Mucosa of descending colon (tissue), 3 donors: ENCODE results near the gene GPR107. TPM values are rescaled to one million over a fixed set of nuclear protein-coding genes. Genes with fewer than 3 reads are reported as not detected.
A peak's percentile ranks its signal among the peaks of the same experiment; 100 is the strongest.

ENCODE experiments used
- ATAC-seq: fragments of 200-7000 bp; cut with Tn5 transposase; one replicate; pipeline ENCODE4 v1.9.1; 2020; ENCODE audit warnings: mild to moderate bottlenecking, moderate library complexity
- DNase-seq, 3 donors: peaks; one replicate each; pipeline ENCODE4 v3.0.0-alpha.2; 2020
- H3K36me3 ChIP-seq: fragments of 200-600 bp; one replicate; pipeline ENCODE4 v1.8.0; 2021; ENCODE audit warnings: low read depth, mild to moderate bottlenecking
- H3K4me1 ChIP-seq: fragments of 200-600 bp; one replicate; pipeline ENCODE4 v1.8.0; 2021; ENCODE audit warnings: low read depth, mild to moderate bottlenecking
- H3K4me3 ChIP-seq: fragments of 200-600 bp; one replicate; pipeline ENCODE4 v1.8.0; 2021; ENCODE audit warnings: mild to moderate bottlenecking
- H3K9me3 ChIP-seq: fragments of 200-600 bp; one replicate; pipeline ENCODE4 v1.8.0; 2021; ENCODE audit warnings: mild to moderate bottlenecking
- CTCF ChIP-seq: fragments of 200-600 bp; IDR thresholded peaks from one replicate; pipeline ENCODE4 v1.8.0; 2022; ENCODE audit warnings: antibody characterized with exemption, mild to moderate bottlenecking
- intact Hi-C, 2 donors: fragments of 100-400 bp; cut with DNase I in 1 of 2; cut with micrococcal nuclease in 1 of 2; formaldehyde crosslinking; loops; one replicate each; pipeline versions ENCODE4 v1.11.0 to v1.11.1; 2022; cut with DNase I, micrococcal nuclease
- total RNA-seq, 3 donors: library from RNA; stranded (reverse); fragmentation: NEBNext Ultra II Directional in 2 of 3; extraction: Animal tissue kit (Norgen Biotek cat#: 25700) in 2 of 3; gene quantifications; one replicate each; pipeline versions ENCODE4 v1.2.1 to v1.2.4, GENCODE V29; 2021 to 2023
- donor health status: DM: no; HTN: no; CAD: no; lungs with moderate emphysema.
- donor health status: DM: no; HTN: no; CAD: no.
- donor health status: DM: no; HTN: yes; CAD: no.

The GPR107 gene
- total RNA-seq, 3 donors from 2014 or later: 39.7 to 50.1 (median 49.1) TPM

- no peaks in the 10 kb centered on the region for H3K9me3 ChIP-seq
- peak overlapping the region; percentile 94 for H3K4me3 ChIP-seq
- intact Hi-C loops: no loop called here
- H3K4me1 ChIP-seq: peaks cover 31% of the 10 kb centered on the region
- ATAC-seq (no peak), DNase-seq (no peak)
- no peak for TF ChIP-seq CTCF
- H3K36me3 ChIP-seq: no peaks in the 10 kb centered on the region
Observed at GRCh38 chr9:130054820-130055219, 1.1 kb downstream of the GPR107 start.

- Histone ChIP-seq H3K4me1 (peaks cover 20% of the 10 kb centered on the region), H3K36me3 (no peaks in the 10 kb centered on the region), H3K9me3 (no peaks in the 10 kb centered on the region), H3K4me3 (no peak overlapping the region)
- DNase-seq (no peak), ATAC-seq (peak; percentile 13)
- TF ChIP-seq CTCF: no peak
- intact Hi-C loops: no loop called here
Observed at GRCh38 chr9:130058154-130058553, 4.4 kb downstream of the GPR107 start.

- peak in 2 of 3 donors; percentile 40 to 57 for DNase-seq
- H3K36me3 ChIP-seq: no peaks in the 10 kb centered on the region
- peaks cover 20% of the 10 kb centered on the region for H3K4me1 ChIP-seq
- no peak overlapping the region for H3K4me3 ChIP-seq
- ATAC-seq: peak; percentile 84
- intact Hi-C loops: no loop called here
- no peaks in the 10 kb centered on the region for H3K9me3 ChIP-seq
- no peak for TF ChIP-seq CTCF
Observed at GRCh38 chr9:130058887-130059286, 5.2 kb downstream of the GPR107 start.

DNA sequence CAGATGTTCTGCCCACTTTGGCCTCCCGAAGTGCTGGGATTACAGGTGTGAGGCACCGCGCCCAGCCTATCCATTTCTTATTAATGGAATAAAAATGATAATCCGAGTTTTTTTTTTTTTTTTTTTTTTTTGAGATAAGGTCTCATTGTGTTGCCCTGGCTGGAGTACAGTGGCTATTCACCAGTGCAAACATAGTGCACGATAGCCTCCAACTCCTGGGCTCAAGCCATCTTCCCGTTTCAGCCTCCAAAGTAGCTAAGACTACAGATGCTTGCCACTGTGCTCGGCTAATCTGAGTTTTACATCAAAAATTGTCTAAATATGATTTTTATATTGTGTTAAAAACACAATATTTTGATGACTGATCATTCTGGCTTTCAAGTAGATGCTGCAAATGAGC lies 6.6 kb downstream of the GPR107 start:
- Histone ChIP-seq H3K36me3 (no peaks in the 10 kb centered on the region), H3K4me3 (no peak overlapping the region), H3K9me3 (no peaks in the 10 kb centered on the region), H3K4me1 (peaks cover 11% of the 10 kb centered on the region)
- DNase-seq: no peak
- intact Hi-C loops: no loop called here
- no peak for TF ChIP-seq CTCF
- no peak for ATAC-seq

DNA sequence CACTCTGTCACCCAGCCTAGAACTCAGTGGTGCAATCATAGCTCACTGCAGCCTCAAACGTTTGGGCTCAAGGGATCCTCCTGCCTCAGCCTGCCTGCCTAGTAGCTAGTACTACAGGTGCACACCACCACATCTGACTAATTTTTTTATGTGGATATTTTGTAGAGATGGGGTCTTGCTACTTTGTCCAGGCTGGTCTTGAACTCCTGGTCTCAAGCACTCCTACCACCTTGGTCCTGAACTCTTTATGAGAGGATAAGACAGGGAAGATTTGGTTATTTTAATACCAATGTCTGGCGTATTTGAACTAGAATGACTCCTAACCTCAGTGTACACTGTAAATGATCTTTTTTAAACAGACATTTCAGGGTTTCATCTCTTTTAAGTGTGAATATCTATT lies 9.0 kb downstream of the GPR107 start:
- H3K36me3 ChIP-seq: no peaks in the 10 kb centered on the region
- no peak overlapping the region for H3K4me3 ChIP-seq
- TF ChIP-seq CTCF: no peak
- DNase-seq (no peak), ATAC-seq (no peak)
- peaks cover 11% of the 10 kb centered on the region for H3K4me1 ChIP-seq
- no peaks in the 10 kb centered on the region for H3K9me3 ChIP-seq
- intact Hi-C loops: no loop called here

- intact Hi-C loops: no loop called here
- H3K36me3 ChIP-seq: no peaks in the 10 kb centered on the region
Observed at GRCh38 chr9:130064621-130065020, 10.9 kb downstream of the GPR107 start.

More at GRCh38 chr9:130064621-130065020, 10.9 kb downstream of the GPR107 start:
- Histone ChIP-seq H3K4me3 (no peak overlapping the region), H3K4me1 (peaks cover 8% of the 10 kb centered on the region), H3K9me3 (no peaks in the 10 kb centered on the region)
- ATAC-seq (no peak), DNase-seq (no peak)
- TF ChIP-seq CTCF: no peak
